Ectodermal cell (in vitro differentiated cells): ENCODE results near the gene COTL1.

Experiments
- H3K27ac ChIP-seq: 2 replicates; pipeline ENCODE4 v1.7.0; 2013; ENCODE audit warnings: mild to moderate bottlenecking, low read depth, low read length; ENCODE audit not compliant: insufficient read depth, poor library complexity, severe bottlenecking
- H3K27me3 ChIP-seq: 2 replicates; pipeline ENCODE4 v1.7.0; 2013; ENCODE audit warnings: mild to moderate bottlenecking, low read length; ENCODE audit not compliant: insufficient read depth, control insufficient read depth, poor library complexity, severe bottlenecking
- H3K36me3 ChIP-seq: one replicate; pipeline ENCODE4 v1.7.0; 2013; ENCODE audit warnings: low read length; ENCODE audit not compliant: control insufficient read depth, insufficient read depth
- H3K4me1 ChIP-seq: one replicate; pipeline ENCODE4 v1.7.0; 2013; ENCODE audit warnings: low read length; ENCODE audit not compliant: control insufficient read depth, insufficient read depth
- H3K4me3 ChIP-seq: 2 replicates; pipeline ENCODE4 v1.7.0; 2013; ENCODE audit warnings: low read depth, low read length, control low read depth; ENCODE audit not compliant: insufficient read depth
- H3K9me3 ChIP-seq: 2 replicates; pipeline ENCODE4 v1.7.0; 2013; ENCODE audit warnings: mild to moderate bottlenecking, low read length, moderate library complexity; ENCODE audit not compliant: control insufficient read depth
- WGBS, 2 experiments: methylation state at CpG; one replicate each; pipeline ENCODE4 v1.1.7; 2013; ENCODE audit warnings: missing lambda C conversion rate in 2 of 2; 5-methylcytosine and 5-hydroxymethylcytosine counted together

Gene COTL1

GRCh38 chr16:84585886-84586285 is 32.0 kb downstream of the COTL1 start:
- H3K9me3 ChIP-seq = no peaks in the 10 kb centered on the region
- H3K4me3 ChIP-seq = no peak overlapping the region
- peaks cover 4% of the 10 kb centered on the region for H3K4me1 ChIP-seq
- no peak overlapping the region for H3K27ac ChIP-seq
- no peaks in the 10 kb centered on the region for H3K27me3 ChIP-seq
- H3K36me3 ChIP-seq = peaks cover 10% of the 10 kb centered on the region
- 54 to 59% methylated on average over 10 of the region's 10 CpGs for WGBS, 2 experiments

- H3K4me3 ChIP-seq = no peak overlapping the region
- peaks cover 4% of the 10 kb centered on the region for H3K4me1 ChIP-seq
- H3K9me3 ChIP-seq = no peaks in the 10 kb centered on the region
- peaks cover 9% of the 10 kb centered on the region for H3K36me3 ChIP-seq
- H3K27ac ChIP-seq = no peak overlapping the region
- H3K27me3 ChIP-seq = no peaks in the 10 kb centered on the region
- WGBS, 2 experiments = 86 to 87% methylated on average over 6 of the region's 6 CpGs
These were observed 32.4 kb downstream of the COTL1 start for GRCh38 chr16:84585467-84585866.

- no peak overlapping the region for H3K27ac ChIP-seq
- no peaks in the 10 kb centered on the region for H3K27me3 ChIP-seq
- 92 to 94% methylated on average over 6 of the region's 6 CpGs for WGBS, 2 experiments
- H3K4me3 ChIP-seq = no peak overlapping the region
- H3K9me3 ChIP-seq = no peaks in the 10 kb centered on the region
- H3K4me1 ChIP-seq = peaks cover 4% of the 10 kb centered on the region
- H3K36me3 ChIP-seq = peaks cover 1% of the 10 kb centered on the region
These were observed 33.2 kb downstream of the COTL1 start for GRCh38 chr16:84584678-84585077.

GRCh38 chr16:84583995-84584394 is 33.9 kb downstream of the COTL1 start:
- Histone ChIP-seq H3K27ac (no peak overlapping the region), H3K36me3 (no peaks in the 10 kb centered on the region), H3K4me1 (peaks cover 4% of the 10 kb centered on the region), H3K4me3 (no peak overlapping the region), H3K9me3 (no peaks in the 10 kb centered on the region), H3K27me3 (no peaks in the 10 kb centered on the region)
- WGBS, 2 experiments = 86 to 88% methylated on average over 15 of the region's 15 CpGs

GRCh38 chr16:84582958-84583516 is 34.8 kb downstream of the COTL1 start:
- no peaks in the 10 kb centered on the region for H3K36me3 ChIP-seq
- no peak overlapping the region for H3K27ac ChIP-seq
- WGBS, 2 experiments = 82 to 83% methylated on average over 10 to 11 of the region's 11 CpGs
- H3K4me1 ChIP-seq = peaks cover 4% of the 10 kb centered on the region
- no peak overlapping the region for H3K4me3 ChIP-seq
- no peaks in the 10 kb centered on the region for H3K9me3 ChIP-seq
- no peaks in the 10 kb centered on the region for H3K27me3 ChIP-seq

- Histone ChIP-seq H3K4me1 (peaks cover 3% of the 10 kb centered on the region), H3K27ac (no peak overlapping the region), H3K4me3 (no peak overlapping the region), H3K9me3 (no peaks in the 10 kb centered on the region), H3K36me3 (no peaks in the 10 kb centered on the region), H3K27me3 (no peaks in the 10 kb centered on the region)
- 94 to 95% methylated on average over 8 of the region's 8 CpGs for WGBS, 2 experiments
These were observed 36.7 kb downstream of the COTL1 start for GRCh38 chr16:84581158-84581557.

GRCh38 chr16:84579936-84580335 is 37.9 kb downstream of the COTL1 start:
- Histone ChIP-seq H3K36me3 (no peaks in the 10 kb centered on the region), H3K4me1 (no peaks in the 10 kb centered on the region), H3K27me3 (no peaks in the 10 kb centered on the region), H3K4me3 (no peak overlapping the region), H3K27ac (no peak overlapping the region), H3K9me3 (no peaks in the 10 kb centered on the region)
- WGBS, 2 experiments = 95 to 96% methylated on average over 11 of the region's 11 CpGs

- Histone ChIP-seq H3K36me3 (no peaks in the 10 kb centered on the region), H3K4me1 (no peaks in the 10 kb centered on the region), H3K9me3 (no peaks in the 10 kb centered on the region), H3K4me3 (no peak overlapping the region), H3K27me3 (no peaks in the 10 kb centered on the region), H3K27ac (no peak overlapping the region)
- WGBS, 2 experiments = 93 to 94% methylated on average over 6 of the region's 6 CpGs
These were observed 39.2 kb downstream of the COTL1 start for GRCh38 chr16:84578538-84579126.

GRCh38 chr16:84577034-84577803 is 40.7 kb downstream of the COTL1 start:
- Histone ChIP-seq H3K27ac (no peak overlapping the region), H3K4me1 (no peaks in the 10 kb centered on the region), H3K4me3 (no peak overlapping the region), H3K27me3 (no peaks in the 10 kb centered on the region), H3K9me3 (no peaks in the 10 kb centered on the region), H3K36me3 (no peaks in the 10 kb centered on the region)
- WGBS, 2 experiments = 93 to 95% methylated on average over 14 of the region's 15 CpGs

GRCh38 chr16:84575914-84576313 is 42.0 kb downstream of the COTL1 start:
- Histone ChIP-seq H3K9me3 (no peaks in the 10 kb centered on the region), H3K27ac (no peak overlapping the region), H3K27me3 (no peaks in the 10 kb centered on the region), H3K4me1 (no peaks in the 10 kb centered on the region), H3K4me3 (no peak overlapping the region), H3K36me3 (peaks cover 5% of the 10 kb centered on the region)
- WGBS, 2 experiments = 92 to 95% methylated on average over 7 of the region's 7 CpGs
